BE2C (cell line): ENCODE data around the gene MTA3.
A peak's percentile ranks its signal among the peaks of the same experiment; 100 is the strongest.
"Not testable (repeated sequence)": the region's sequence is repeated elsewhere in the genome, so short reads cannot be mapped to it uniquely, and the experiment has no call there.

Source experiments
- DNase-seq: peaks from one replicate; pipeline ENCODE4 v3.0.0-alpha.2; 2020
- H3K27me3 ChIP-seq: fragments of 250-450 bp; sonication (Bioruptor Pico); 2 replicates; pipeline ENCODE4 v1.5.1; 2020; ENCODE audit warnings: mild to moderate bottlenecking
- H3K36me3 ChIP-seq: fragments of 250-450 bp; sonication (Bioruptor Pico); 2 replicates; pipeline ENCODE4 v1.5.1; 2020; ENCODE audit warnings: mild to moderate bottlenecking
- H3K4me1 ChIP-seq: fragments of 250-450 bp; sonication (Bioruptor Pico); 2 replicates; pipeline ENCODE4 v1.5.1; 2020
- H3K4me3 ChIP-seq: 2 replicates; pipeline ENCODE4 v1.5.1; 2011; ENCODE audit warnings: low read depth, low read length
- H3K9me3 ChIP-seq: fragments of 250-450 bp; sonication (Bioruptor Pico); 2 replicates; pipeline ENCODE4 v1.5.1; 2020
- TF ChIP-seq, protein P1 (sequence below): IDR thresholded peaks from 2 replicates; pipeline ENCODE4 v1.5.1; 2012; ENCODE audit warnings: mild to moderate bottlenecking, low read depth, low read length

Gene MTA3

GRCh38 chr2:42569883-42570282, 1.5 kb downstream of the MTA3 start:
- no peaks in the 10 kb centered on the region for H3K27me3 ChIP-seq
- peak overlapping the region; percentile 64 for H3K4me3 ChIP-seq
- peaks cover 15% of the 10 kb centered on the region for H3K36me3 ChIP-seq
- DNase-seq = no peak
- no peaks in the 10 kb centered on the region for H3K4me1 ChIP-seq
- TF ChIP-seq, protein P1, sequence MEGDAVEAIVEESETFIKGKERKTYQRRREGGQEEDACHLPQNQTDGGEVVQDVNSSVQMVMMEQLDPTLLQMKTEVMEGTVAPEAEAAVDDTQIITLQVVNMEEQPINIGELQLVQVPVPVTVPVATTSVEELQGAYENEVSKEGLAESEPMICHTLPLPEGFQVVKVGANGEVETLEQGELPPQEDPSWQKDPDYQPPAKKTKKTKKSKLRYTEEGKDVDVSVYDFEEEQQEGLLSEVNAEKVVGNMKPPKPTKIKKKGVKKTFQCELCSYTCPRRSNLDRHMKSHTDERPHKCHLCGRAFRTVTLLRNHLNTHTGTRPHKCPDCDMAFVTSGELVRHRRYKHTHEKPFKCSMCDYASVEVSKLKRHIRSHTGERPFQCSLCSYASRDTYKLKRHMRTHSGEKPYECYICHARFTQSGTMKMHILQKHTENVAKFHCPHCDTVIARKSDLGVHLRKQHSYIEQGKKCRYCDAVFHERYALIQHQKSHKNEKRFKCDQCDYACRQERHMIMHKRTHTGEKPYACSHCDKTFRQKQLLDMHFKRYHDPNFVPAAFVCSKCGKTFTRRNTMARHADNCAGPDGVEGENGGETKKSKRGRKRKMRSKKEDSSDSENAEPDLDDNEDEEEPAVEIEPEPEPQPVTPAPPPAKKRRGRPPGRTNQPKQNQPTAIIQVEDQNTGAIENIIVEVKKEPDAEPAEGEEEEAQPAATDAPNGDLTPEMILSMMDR = no peak
- no peaks in the 10 kb centered on the region for H3K9me3 ChIP-seq

GRCh38 chr2:42572297-42573081, 4.1 kb downstream of the MTA3 start:
- no peak overlapping the region for H3K4me3 ChIP-seq
- no peaks in the 10 kb centered on the region for H3K9me3 ChIP-seq
- H3K36me3 ChIP-seq = peaks cover 23% of the 10 kb centered on the region
- H3K4me1 ChIP-seq = no peaks in the 10 kb centered on the region
- no peaks in the 10 kb centered on the region for H3K27me3 ChIP-seq
- no peak for DNase-seq
- TF ChIP-seq, protein P1 = no peak

DNA sequence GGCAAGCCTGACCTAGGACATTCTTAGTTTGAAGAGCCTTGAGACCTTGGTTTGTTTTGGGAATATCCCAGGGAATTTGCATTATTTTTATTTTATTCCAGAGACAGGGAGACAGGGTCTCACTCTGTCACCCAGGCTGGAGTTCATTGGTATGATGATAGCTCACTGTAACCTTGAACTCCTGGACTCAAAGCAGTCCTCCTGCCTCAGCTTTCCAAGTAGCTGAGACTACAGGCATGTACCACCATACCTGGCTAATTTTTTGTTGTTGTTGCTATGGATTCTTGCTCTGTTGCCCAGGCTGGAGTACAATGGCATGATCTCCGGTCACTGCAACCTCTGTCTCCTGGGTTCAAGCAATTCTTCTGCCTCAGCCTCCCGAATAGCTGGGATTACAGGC, 4.8 kb downstream of the MTA3 start:
- no peak for DNase-seq
- no peak overlapping the region for H3K4me3 ChIP-seq
- H3K36me3 ChIP-seq = peaks cover 23% of the 10 kb centered on the region
- H3K27me3 ChIP-seq = no peaks in the 10 kb centered on the region
- TF ChIP-seq, protein P1 = no peak
- no peaks in the 10 kb centered on the region for H3K9me3 ChIP-seq
- peaks cover 1% of the 10 kb centered on the region; the same call in 1 of the 2 replicates for H3K4me1 ChIP-seq

DNA sequence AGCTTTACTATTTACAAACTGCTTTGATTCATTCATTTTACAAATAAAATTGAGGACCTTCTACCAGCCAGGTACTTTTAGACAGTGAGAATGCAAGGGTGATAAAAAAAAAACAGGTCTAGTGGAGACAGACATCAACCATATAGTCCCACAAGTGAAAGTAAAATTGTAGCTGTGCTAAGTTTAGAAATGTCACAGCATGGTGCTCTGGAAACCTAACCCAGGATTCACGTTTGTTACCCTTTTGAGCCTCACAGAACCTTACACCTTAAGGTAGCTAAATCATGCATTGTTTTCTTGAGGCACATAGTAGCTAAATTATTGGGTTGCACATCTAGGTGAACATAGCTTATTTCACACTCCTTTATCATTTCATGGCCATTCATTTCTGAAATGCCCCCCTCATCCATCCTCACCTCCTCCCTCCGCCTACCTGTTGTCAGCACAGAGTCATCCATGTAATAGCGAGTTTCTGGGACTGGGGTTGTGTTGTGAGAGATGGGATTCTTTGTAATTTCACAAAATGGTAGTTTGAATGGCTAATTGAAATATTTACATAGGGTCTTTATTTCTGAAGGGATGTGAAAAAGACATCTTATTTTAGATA, 7.1 kb downstream of the MTA3 start:
- H3K27me3 ChIP-seq = no peaks in the 10 kb centered on the region
- no peaks in the 10 kb centered on the region for H3K9me3 ChIP-seq
- peaks cover 3% of the 10 kb centered on the region; the same call in 1 of the 2 replicates for H3K4me1 ChIP-seq
- H3K4me3 ChIP-seq = no peak overlapping the region
- H3K36me3 ChIP-seq = peaks cover 32% of the 10 kb centered on the region
- TF ChIP-seq, protein P1 = no peak
- no peak for DNase-seq

- H3K27me3 ChIP-seq = no peaks in the 10 kb centered on the region
- H3K4me3 ChIP-seq = no peak overlapping the region
- DNase-seq = no peak
- no peaks in the 10 kb centered on the region for H3K9me3 ChIP-seq
- peaks cover 3% of the 10 kb centered on the region; the same call in 1 of the 2 replicates for H3K4me1 ChIP-seq
- TF ChIP-seq, protein P1 = no peak
- peaks cover 27% of the 10 kb centered on the region for H3K36me3 ChIP-seq
Observed at GRCh38 chr2:42578621-42579020, 10.2 kb downstream of the MTA3 start.

- peaks cover 29% of the 10 kb centered on the region for H3K36me3 ChIP-seq
- no peak for DNase-seq
Observed at GRCh38 chr2:42581257-42581656, 12.8 kb downstream of the MTA3 start.

GRCh38 chr2:42584628-42585027, 16.2 kb downstream of the MTA3 start:
- H3K4me3 ChIP-seq, DNase-seq, H3K9me3 ChIP-seq, H3K27me3 ChIP-seq, H3K4me1 ChIP-seq: not testable (repeated sequence)
- H3K36me3 ChIP-seq = peaks cover 23% of the 10 kb centered on the region

More at GRCh38 chr2:42581257-42581656, 12.8 kb downstream of the MTA3 start:
- Histone ChIP-seq H3K4me1 (peaks cover 3% of the 10 kb centered on the region; the same call in 1 of the 2 replicates), H3K4me3 (no peak overlapping the region), H3K27me3 (no peaks in the 10 kb centered on the region), H3K9me3 (no peaks in the 10 kb centered on the region)
- TF ChIP-seq, protein P1 = no peak
